AG09309 (cell line): ENCODE data around the gene POLR3GL.

Source experiments
- DNase-seq: peaks from one replicate; pipeline ENCODE4 v3.0.0-alpha.2; 2010; ENCODE audit warnings: low read depth
- H3K4me3 ChIP-seq: 2 replicates; pipeline ENCODE4 v1.5.1; 2011; ENCODE audit warnings: mild to moderate bottlenecking, low read depth, low read length, moderate library complexity; ENCODE audit not compliant: control insufficient read depth
- TF ChIP-seq, protein P1 (sequence below): IDR thresholded peaks from 2 replicates; pipeline ENCODE4 v1.5.1; 2011; ENCODE audit warnings: mild to moderate bottlenecking, low read depth, low read length, inconsistent platforms; ENCODE audit not compliant: insufficient read depth, control insufficient read depth; ENCODE audit errors: missing control alignments

The POLR3GL gene

GRCh38 chr1:145937436-145937835, 27.1 kb upstream of the POLR3GL start:
- TF ChIP-seq, protein P1, sequence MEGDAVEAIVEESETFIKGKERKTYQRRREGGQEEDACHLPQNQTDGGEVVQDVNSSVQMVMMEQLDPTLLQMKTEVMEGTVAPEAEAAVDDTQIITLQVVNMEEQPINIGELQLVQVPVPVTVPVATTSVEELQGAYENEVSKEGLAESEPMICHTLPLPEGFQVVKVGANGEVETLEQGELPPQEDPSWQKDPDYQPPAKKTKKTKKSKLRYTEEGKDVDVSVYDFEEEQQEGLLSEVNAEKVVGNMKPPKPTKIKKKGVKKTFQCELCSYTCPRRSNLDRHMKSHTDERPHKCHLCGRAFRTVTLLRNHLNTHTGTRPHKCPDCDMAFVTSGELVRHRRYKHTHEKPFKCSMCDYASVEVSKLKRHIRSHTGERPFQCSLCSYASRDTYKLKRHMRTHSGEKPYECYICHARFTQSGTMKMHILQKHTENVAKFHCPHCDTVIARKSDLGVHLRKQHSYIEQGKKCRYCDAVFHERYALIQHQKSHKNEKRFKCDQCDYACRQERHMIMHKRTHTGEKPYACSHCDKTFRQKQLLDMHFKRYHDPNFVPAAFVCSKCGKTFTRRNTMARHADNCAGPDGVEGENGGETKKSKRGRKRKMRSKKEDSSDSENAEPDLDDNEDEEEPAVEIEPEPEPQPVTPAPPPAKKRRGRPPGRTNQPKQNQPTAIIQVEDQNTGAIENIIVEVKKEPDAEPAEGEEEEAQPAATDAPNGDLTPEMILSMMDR = no peak
- no peak for DNase-seq
- no peak overlapping the region for H3K4me3 ChIP-seq

- TF ChIP-seq, protein P1 = no peak
- no peak for DNase-seq
These were observed 22.1 kb upstream of the POLR3GL start for GRCh38 chr1:145942405-145942804.

DNA sequence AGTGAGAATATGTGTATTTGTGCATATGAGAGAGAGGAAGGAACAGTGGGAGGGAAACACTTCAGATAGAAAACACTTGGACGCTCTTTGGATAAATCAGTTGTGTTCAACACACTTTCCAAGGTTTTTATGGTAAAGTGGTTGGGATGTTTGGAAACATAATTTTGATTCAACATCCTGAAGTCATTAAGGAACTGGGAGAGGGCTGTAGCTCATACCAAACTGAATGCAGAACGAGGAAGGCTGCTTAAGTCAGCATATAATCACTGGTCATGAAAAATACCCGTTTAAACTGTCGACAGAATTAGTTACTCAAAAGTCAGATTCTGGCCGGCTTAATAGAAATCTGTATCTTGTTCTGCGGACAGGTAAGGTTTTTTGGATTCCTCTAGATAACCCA, 21.6 kb upstream of the POLR3GL start:
- DNase-seq = no peak

More at GRCh38 chr1:145942405-145942804, 22.1 kb upstream of the POLR3GL start:
- H3K4me3 ChIP-seq = no peak overlapping the region

GRCh38 chr1:145944532-145944931, 20.0 kb upstream of the POLR3GL start:
- DNase-seq = no peak
- TF ChIP-seq, protein P1 = no peak
- no peak overlapping the region for H3K4me3 ChIP-seq

More for the DNA sequence above, 21.6 kb upstream of the POLR3GL start:
- no peak overlapping the region for H3K4me3 ChIP-seq
- TF ChIP-seq, protein P1 = no peak

DNA sequence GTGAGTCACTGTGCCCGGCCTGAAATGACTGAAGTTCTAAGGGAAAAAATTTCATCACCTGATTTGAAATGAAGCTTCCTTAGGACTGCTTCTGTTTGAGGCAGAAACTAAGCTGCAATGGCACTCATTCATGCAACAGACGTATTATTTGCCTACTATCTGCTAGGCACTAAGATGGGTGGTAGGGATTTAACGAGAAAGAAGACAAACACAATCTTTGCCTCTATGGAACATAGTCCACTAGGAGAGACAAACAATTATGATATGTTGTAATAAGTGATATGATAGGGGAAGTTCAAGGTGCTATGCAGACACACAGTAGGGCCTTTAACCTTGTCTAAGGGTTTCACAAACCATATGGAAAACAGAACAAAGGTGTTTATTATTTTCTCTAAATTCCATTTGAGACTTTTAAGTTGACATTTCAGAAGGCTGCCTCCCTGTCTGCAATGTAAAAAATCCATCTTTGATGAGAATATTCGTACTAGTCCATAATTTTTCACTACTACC, 18.0 kb upstream of the POLR3GL start:
- TF ChIP-seq, protein P1 = no peak

GRCh38 chr1:145947551-145947950, 16.9 kb upstream of the POLR3GL start:
- no peak overlapping the region for H3K4me3 ChIP-seq
- TF ChIP-seq, protein P1 = no peak
- DNase-seq = no peak

More for the DNA sequence above, 18.0 kb upstream of the POLR3GL start:
- no peak overlapping the region for H3K4me3 ChIP-seq
- DNase-seq = no peak
